IMR-90 (cell line): ENCODE measurements around the gene PPP3CB. TPM values are rescaled to one million over a fixed set of nuclear protein-coding genes. Genes with fewer than 3 reads are reported as not detected.

Experiments used
- ATAC-seq: fragments of 200-7000 bp; cut with Tn5 transposase; 2 replicates; pipeline ENCODE4 v1.9.1; 2020; ENCODE audit warnings: low read depth, mild to moderate bottlenecking, moderate library complexity
- Bru-seq: library from RNA; stranded (reverse); fragments of 400-500 nt; gene quantifications from one replicate; lab custom pipeline; 2021; lab: Mats Ljungman, UMichigan
- BruChase-seq, 2 experiments: library from RNA; stranded (reverse); fragments of 400-500 nt; gene quantifications; one replicate each; lab custom pipeline; 2021; lab: Mats Ljungman, UMichigan
- BruUV-seq: library from RNA; stranded (reverse); fragments of 400-500 nt; replicated peaks from 2 replicates; lab custom pipeline; 2021; lab: Mats Ljungman, UMichigan
- CTCF ChIA-PET: fragments of 300-600 bp; formaldehyde crosslinking; extraction: SDS; loops from one replicate; lab custom pipeline; 2021; ENCODE audit warnings: antibody characterized with exemption; lab: Yijun Ruan, JAX
- POLR2A ChIA-PET: fragments of 300-600 bp; sonication (Branson Sonifier 250); formaldehyde crosslinking; loops from one replicate; lab custom pipeline; 2022; ENCODE audit warnings: antibody characterized with exemption; ENCODE audit not compliant: unreplicated experiment; lab: Charles Lee
- DNase-seq: peaks from one replicate; pipeline ENCODE4 v3.0.0; 2013
- H2AFZ ChIP-seq: replicated peaks from 2 replicates; pipeline ENCODE3; 2013; ENCODE audit warnings: low read length, mild to moderate bottlenecking; ENCODE audit not compliant: poor library complexity
- H2AK5ac ChIP-seq: 2 replicates; pipeline ENCODE4 v1.6.1; 2013; ENCODE audit warnings: low read depth, low read length, inconsistent platforms
- H2AK9ac ChIP-seq: replicated peaks from 2 replicates; pipeline ENCODE3; 2013; ENCODE audit warnings: mild to moderate bottlenecking, low read depth, low read length, moderate library complexity; ENCODE audit not compliant: poor library complexity
- H2BK120ac ChIP-seq: 2 replicates; pipeline ENCODE4 v1.6.1; 2013; ENCODE audit warnings: low read depth, low read length, inconsistent platforms
- H2BK15ac ChIP-seq: 3 replicates; pipeline ENCODE4 v1.6.1; 2013; ENCODE audit warnings: low read depth, low read length, inconsistent platforms
- H2BK20ac ChIP-seq: 2 replicates; pipeline ENCODE4 v1.6.1; 2013; ENCODE audit warnings: low read depth, mild to moderate bottlenecking, inconsistent platforms, low read length, moderate library complexity
- H2BK5ac ChIP-seq: 2 replicates; pipeline ENCODE4 v1.6.1; 2013; ENCODE audit warnings: mild to moderate bottlenecking, low read depth, low read length, inconsistent platforms; ENCODE audit not compliant: poor library complexity, severe bottlenecking
- H3K14ac ChIP-seq: replicated peaks from 2 replicates; pipeline ENCODE4 v1.6.1; 2013; ENCODE audit warnings: low read depth, low read length, inconsistent platforms
- H3K18ac ChIP-seq: 2 replicates; pipeline ENCODE4 v1.6.1; 2013; ENCODE audit warnings: low read depth, low read length, control low read depth
- H3K23ac ChIP-seq: 2 replicates; pipeline ENCODE4 v1.6.1; 2013; ENCODE audit warnings: low read depth, low read length, inconsistent platforms
- H3K27ac ChIP-seq: 2 replicates; pipeline ENCODE4 v1.5.1; 2013; ENCODE audit warnings: mild to moderate bottlenecking, control low read depth, low read length; ENCODE audit not compliant: insufficient read depth
- H3K27me3 ChIP-seq: 2 replicates; pipeline ENCODE4 v1.6.1; 2013; ENCODE audit warnings: low read length; ENCODE audit not compliant: control insufficient read depth, insufficient read depth
- H3K36me3 ChIP-seq: 2 replicates; pipeline ENCODE4 v1.6.1; 2013; ENCODE audit warnings: low read length, mixed read lengths; ENCODE audit not compliant: control insufficient read depth, insufficient read depth
- H3K4ac ChIP-seq: 2 replicates; pipeline ENCODE4 v1.6.1; 2013; ENCODE audit warnings: low read depth, low read length, inconsistent platforms
- H3K4me1 ChIP-seq: 2 replicates; pipeline ENCODE4 v1.6.1; 2013; ENCODE audit warnings: low read length, mixed read lengths; ENCODE audit not compliant: control insufficient read depth, insufficient read depth
- H3K4me2 ChIP-seq: 2 replicates; pipeline ENCODE4 v1.6.1; 2013; ENCODE audit warnings: low read depth, mild to moderate bottlenecking, control low read depth, low read length, moderate library complexity
- H3K4me3 ChIP-seq: 2 replicates; pipeline ENCODE4 v1.5.1; 2013; ENCODE audit warnings: low read depth, mild to moderate bottlenecking, control low read depth, low read length, moderate library complexity; ENCODE audit not compliant: insufficient read depth
- H3K56ac ChIP-seq: 2 replicates; pipeline ENCODE4 v1.6.1; 2013; ENCODE audit warnings: low read length, inconsistent platforms; ENCODE audit not compliant: insufficient read depth; ENCODE audit errors: extremely low read depth
- H3K79me1 ChIP-seq, 2 experiments: 2 replicates each; pipeline ENCODE4 v1.6.1; 2013; ENCODE audit warnings: low read length in 2 of 2, inconsistent platforms in 1 of 2, low read depth in 1 of 2
- H3K9ac ChIP-seq: 2 replicates; pipeline ENCODE4 v1.6.1; 2013; ENCODE audit warnings: low read depth, low read length, control low read depth
- H3K9me1 ChIP-seq: 2 replicates; pipeline ENCODE4 v1.6.1; 2013; ENCODE audit warnings: low read length, inconsistent platforms; ENCODE audit not compliant: insufficient read depth
- H3K9me3 ChIP-seq: 2 replicates; pipeline ENCODE4 v1.6.1; 2013; ENCODE audit warnings: low read length; ENCODE audit not compliant: control insufficient read depth, insufficient read depth
- H4K20me1 ChIP-seq: 2 replicates; pipeline ENCODE4 v1.6.1; 2013; ENCODE audit warnings: low read length, inconsistent platforms; ENCODE audit not compliant: insufficient read depth
- H4K5ac ChIP-seq: 2 replicates; pipeline ENCODE4 v1.6.1; 2013; ENCODE audit warnings: mild to moderate bottlenecking, low read depth, low read length, control low read depth
- H4K8ac ChIP-seq, 2 experiments: 2 replicates each; pipeline ENCODE4 v1.6.1; 2013; ENCODE audit warnings: low read depth in 2 of 2, low read length in 2 of 2, control low read depth in 1 of 2, inconsistent platforms in 1 of 2
- H4K91ac ChIP-seq: 2 replicates; pipeline ENCODE4 v1.6.1; 2013; ENCODE audit warnings: low read depth, low read length, inconsistent platforms; ENCODE audit not compliant: insufficient read depth
- BHLHE40 ChIP-seq: fragments of 150-350 bp; IDR thresholded peaks from 2 replicates; pipeline ENCODE4 v1.6.1; 2016; ENCODE audit warnings: mild to moderate bottlenecking, low read depth, low read length
- CEBPB ChIP-seq: IDR thresholded peaks from 2 replicates; pipeline ENCODE4 v1.6.1; 2012; ENCODE audit warnings: low read depth, low read length, improper control_type of control experiment
- CHD1 ChIP-seq: IDR thresholded peaks from 2 replicates; pipeline ENCODE4 v1.6.1; 2012; ENCODE audit warnings: low read depth, low read length, improper control_type of control experiment
- CTCF ChIP-seq: conservative IDR thresholded peaks from 2 replicates; pipeline ENCODE4 v1.5.1; 2012; ENCODE audit warnings: mild to moderate bottlenecking, low read depth, low read length, improper control_type of control experiment
- MAFK ChIP-seq: IDR thresholded peaks from 2 replicates; pipeline ENCODE4 v1.6.1; 2012; ENCODE audit warnings: low read depth, low read length, improper control_type of control experiment
- MAZ ChIP-seq: IDR thresholded peaks from 2 replicates; pipeline ENCODE4 v1.6.1; 2012; ENCODE audit warnings: low read depth, mild to moderate bottlenecking, low read length, improper control_type of control experiment, moderate library complexity, borderline replicate concordance
- MXI1 ChIP-seq: IDR thresholded peaks from 2 replicates; pipeline ENCODE4 v1.6.1; 2012; ENCODE audit warnings: low read depth, mild to moderate bottlenecking, low read length, moderate library complexity, borderline replicate concordance
- NFE2L2 ChIP-seq: fragments of 150-350 bp; IDR thresholded peaks from 2 replicates; pipeline ENCODE4 v1.6.1; 2016; ENCODE audit warnings: low read depth, mild to moderate bottlenecking, low read length
- RAD21 ChIP-seq: IDR thresholded peaks from 2 replicates; pipeline ENCODE4 v1.6.1; 2012; ENCODE audit warnings: low read length, improper control_type of control experiment
- RCOR1 ChIP-seq: IDR thresholded peaks from 2 replicates; pipeline ENCODE4 v1.6.1; 2012; ENCODE audit warnings: mild to moderate bottlenecking, low read length, improper control_type of control experiment; ENCODE audit not compliant: insufficient replicate concordance
- RFX5 ChIP-seq: IDR thresholded peaks from 2 replicates; pipeline ENCODE4 v1.8.0; 2012; ENCODE audit warnings: low read depth, mild to moderate bottlenecking, low read length, moderate library complexity
- USF2 ChIP-seq: fragments of 150-350 bp; IDR thresholded peaks from 2 replicates; pipeline ENCODE4 v1.6.1; 2017; ENCODE audit warnings: mild to moderate bottlenecking, antibody characterized with exemption, low read length, low read depth
- WGBS, 2 experiments: methylation state at CpG; one replicate each; pipeline versions ENCODE4 v1.1.5 to v1.1.7; 2013; ENCODE audit warnings: missing lambda C conversion rate in 2 of 2; ENCODE audit not compliant: insufficient read length in 1 of 2; ENCODE audit errors: extremely low coverage in 2 of 2; 5-methylcytosine and 5-hydroxymethylcytosine counted together
- dilution Hi-C: fragments of 300-500 bp; cut with HindIII; formaldehyde crosslinking; loops from one replicate; pipeline ENCODE4 v1.14.3; 2018; ENCODE audit warnings: low sequenced_read_pairs; ENCODE audit not compliant: unreplicated experiment
- in situ Hi-C: fragments of 300-500 bp; cut with MboI; formaldehyde crosslinking; loops from 3 replicates; pipeline ENCODE4 v1.14.3; 2019; ENCODE audit warnings: low sequenced_read_pairs, inconsistent platforms, mixed read lengths
- intact Hi-C: fragments of 100-400 bp; cut with micrococcal nuclease; formaldehyde crosslinking; loops from 2 replicates; pipeline ENCODE4 v1.10.0; 2022
- long read RNA-seq: library from polyadenylated mRNA; unstranded; transcript quantifications from one replicate; pipeline ENCODE4 v2.0.0, GENCODE V29; 2021; ENCODE audit not compliant: unreplicated experiment
- polyA plus RNA-seq, 3 experiments: library from polyadenylated mRNA; depleted of rRNA; stranded (reverse); fragments of >200 nt; gene quantifications; 2 replicates each; pipeline ENCODE4 v1.2.3, GENCODE V29; 2012; ENCODE audit warnings: low replicate concordance in 1 of 3
- total RNA-seq: library from RNA; depleted of rRNA; stranded (reverse); fragments of >200 nt; gene quantifications from 2 replicates; pipeline ENCODE4 v1.2.3, GENCODE V29; 2012; rRNA removed

The PPP3CB gene
- 22.9 and 40.0 TPM in 2 replicates for total RNA-seq
- polyA plus RNA-seq (2012; rRNA removed), result 26.4 and 36.4 TPM in 2 replicates
- 9.5 and 34.7 TPM in 2 replicates for polyA plus RNA-seq (2012; cell fraction: cytosol; rRNA removed)
- polyA plus RNA-seq (2012; cell fraction: nucleus; rRNA removed; ENCODE audit: low replicate concordance), result 7.7 and 38.3 TPM in 2 replicates
- percentile 88 among the genes with signal in this experiment for Bru-seq, nascent RNA
- BruChase-seq, experiment 1, labeled RNA remaining after a 6-hour chase, result percentile 93 among the genes with signal in this experiment
- BruChase-seq, experiment 2, labeled RNA remaining after a 2-hour chase, result percentile 93 among the genes with signal in this experiment
- long read RNA-seq, partial matches to known transcripts, result 17 of 55 reads
- long read RNA-seq, other reads (novel, unspliced or antisense), result 31 of 55 reads

GRCh38 chr10:73495884-73496674 lies at the start of gene PPP3CB:
Gene PPP3CB, minus strand, starts transcription at chr10:73496024. Its CDS starts 135 bp downstream, at chr10:73495889.
- WGBS, 2 experiments, result 0% methylated on average over 1 of the region's 28 CpGs; no CpG with 5 or more reads in 1 of the 2 experiments
- CTCF ChIA-PET, result no interaction called here
- POLR2A ChIA-PET, result interaction anchor here (0.6 kb wide), 2 partner anchors 126 to 216 kb away, joined by 4 read pairs; no protein-coding TSS in a partner anchor

More at GRCh38 chr10:73495884-73496674, at the start of gene PPP3CB:
- Histone ChIP-seq H2AK5ac (peak within 1 kb of the TSS; percentile 22), H4K20me1 (0 out of 2 replicates have a peak, but pooled peaks cover 3% of the 10 kb centered on the region), H2AFZ (peak within 1 kb of the TSS; percentile 92), H3K4ac (peak within 1 kb of the TSS; percentile 98), H2BK15ac (peak within 1 kb of the TSS; percentile 17), H3K9ac (peak within 1 kb of the TSS; percentile 97), H3K9me1 (peaks cover 10% of the 10 kb centered on the region), H2BK20ac (peak within 1 kb of the TSS; percentile 38), H3K56ac (peak within 1 kb of the TSS; percentile 82), H3K14ac (peak within 1 kb of the TSS; percentile 96), H2AK9ac (peak within 1 kb of the TSS; percentile 95), H3K4me3 (peak within 1 kb of the TSS; percentile 90), H4K5ac (peak within 1 kb of the TSS; percentile 73), H3K23ac (peak within 1 kb of the TSS; percentile 97), H3K9me3 (no peaks in the 10 kb centered on the region), H4K91ac (peak within 1 kb of the TSS; percentile 87), H2BK120ac (peak within 1 kb of the TSS; percentile 72), H3K18ac (peak within 1 kb of the TSS; percentile 69), H3K4me2 (peak within 1 kb of the TSS; percentile 95), H3K27ac (peak within 1 kb of the TSS; percentile 95), H3K36me3 (peaks cover 1% of the 10 kb centered on the region; the same call in 1 of the 2 replicates), H3K4me1 (peaks cover 7% of the 10 kb centered on the region; the same call in 1 of the 2 replicates), H3K79me1 (peaks cover 14 to 25% of the 10 kb centered on the region in 2 experiments), H2BK5ac (peak within 1 kb of the TSS; percentile 95), H4K8ac (peak within 1 kb of the TSS; percentile 66 to 95), H3K27me3 (no peaks in the 10 kb centered on the region)
- in situ Hi-C loops, result no loop called here
- ATAC-seq (peak; percentile 88), DNase-seq (peak; percentile 97)
- dilution Hi-C loops, result no loop called here
- intact Hi-C loops, result loop anchor here (10.0 kb wide), 1 partner anchor 241 kb away; the partner anchor contains the start of gene MRPS16
- TSS peak; percentile 47 for BruUV-seq
- TF ChIP-seq CHD1 (0 out of 2 replicates have a peak, but pooled peaks have one; percentile 74), MXI1 (0 out of 2 replicates have a peak, but pooled peaks have one; percentile 33), BHLHE40 (no peak), NFE2L2 (no peak), RFX5 (no peak), USF2 (peak; percentile 8; the same call in 1 of the 2 replicates), CTCF (no peak), MAZ (peak; percentile 39; the same call in 1 of the 2 replicates), CEBPB (no peak), RAD21 (no peak), RCOR1 (no peak), MAFK (no peak)
